Glutamatergic neuron (in vitro differentiated cells): ENCODE measurements around the gene EEF2. TPM values are rescaled to one million over a fixed set of nuclear protein-coding genes. Genes with fewer than 3 reads are reported as not detected.

Source experiments
- DNase-seq: peaks from one replicate; pipeline ENCODE4 v3.0.0; 2022
- H3K27ac Mint-ChIP-seq: one replicate; pipeline ENCODE4 v1.8.0; 2020; ENCODE audit warnings: mild to moderate bottlenecking, mixed read lengths, inconsistent platforms; ENCODE audit not compliant: unreplicated experiment
- H3K27me3 Mint-ChIP-seq: one replicate; pipeline ENCODE4 v1.8.0; 2020; ENCODE audit warnings: mild to moderate bottlenecking, moderate library complexity, mixed read lengths, inconsistent platforms; ENCODE audit not compliant: unreplicated experiment
- H3K36me3 Mint-ChIP-seq: one replicate; pipeline ENCODE4 v1.8.0; 2020; ENCODE audit warnings: mild to moderate bottlenecking, mixed read lengths, inconsistent platforms; ENCODE audit not compliant: unreplicated experiment
- H3K4me1 Mint-ChIP-seq: one replicate; pipeline ENCODE4 v1.8.0; 2020; ENCODE audit warnings: mild to moderate bottlenecking, low read depth, mixed read lengths, inconsistent platforms; ENCODE audit not compliant: unreplicated experiment
- H3K4me3 Mint-ChIP-seq: one replicate; pipeline ENCODE4 v1.8.0; 2020; ENCODE audit warnings: mild to moderate bottlenecking, mixed read lengths, inconsistent platforms; ENCODE audit not compliant: unreplicated experiment
- H3K9me3 Mint-ChIP-seq: one replicate; pipeline ENCODE4 v1.8.0; 2020; ENCODE audit warnings: mild to moderate bottlenecking, moderate library complexity, mixed read lengths, inconsistent platforms; ENCODE audit not compliant: unreplicated experiment
- total RNA-seq: library from RNA; stranded (reverse); fragmentation: NEBNext Ultra II Directional; extraction: Animal tissue kit (Norgen Biotek cat#: 25700); gene quantifications from one replicate; pipeline ENCODE4 v1.2.1, GENCODE V29; 2021; ENCODE audit not compliant: unreplicated experiment
- TF ChIP-seq, protein P1 (sequence below): fragments of 200-600 bp; sonication (generic); IDR thresholded peaks from one replicate; pipeline ENCODE4 v1.5.0; 2021; ENCODE audit not compliant: partially characterized antibody, unreplicated experiment

The EEF2 gene
- total RNA-seq, 1 donor from 2014 or later: 2,255 TPM

DNA sequence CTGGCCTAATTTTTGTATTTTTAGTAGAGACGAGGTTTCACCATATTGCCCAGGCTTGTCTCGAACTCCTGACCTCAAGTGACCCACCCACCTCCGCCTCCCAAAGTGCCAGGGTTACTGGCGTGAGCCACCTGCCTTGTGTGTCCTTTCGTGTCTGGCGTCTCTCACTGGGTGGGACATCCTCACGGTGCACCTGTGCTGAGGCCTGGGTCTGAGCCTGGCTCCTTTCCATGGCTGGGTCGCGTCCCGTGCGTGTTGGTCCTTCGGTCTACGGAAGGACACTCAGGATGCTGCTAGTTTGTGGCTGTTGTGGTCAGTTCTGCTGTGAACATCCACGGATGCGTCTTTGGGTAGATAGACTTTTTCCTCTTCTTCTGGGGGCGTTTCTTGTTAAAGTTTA lies 41.9 kb upstream of the EEF2 start:
- no peaks in the 10 kb centered on the region for H3K36me3 Mint-ChIP-seq
- H3K27ac Mint-ChIP-seq: peak overlapping the region; percentile 72
- TF ChIP-seq, protein P1, sequence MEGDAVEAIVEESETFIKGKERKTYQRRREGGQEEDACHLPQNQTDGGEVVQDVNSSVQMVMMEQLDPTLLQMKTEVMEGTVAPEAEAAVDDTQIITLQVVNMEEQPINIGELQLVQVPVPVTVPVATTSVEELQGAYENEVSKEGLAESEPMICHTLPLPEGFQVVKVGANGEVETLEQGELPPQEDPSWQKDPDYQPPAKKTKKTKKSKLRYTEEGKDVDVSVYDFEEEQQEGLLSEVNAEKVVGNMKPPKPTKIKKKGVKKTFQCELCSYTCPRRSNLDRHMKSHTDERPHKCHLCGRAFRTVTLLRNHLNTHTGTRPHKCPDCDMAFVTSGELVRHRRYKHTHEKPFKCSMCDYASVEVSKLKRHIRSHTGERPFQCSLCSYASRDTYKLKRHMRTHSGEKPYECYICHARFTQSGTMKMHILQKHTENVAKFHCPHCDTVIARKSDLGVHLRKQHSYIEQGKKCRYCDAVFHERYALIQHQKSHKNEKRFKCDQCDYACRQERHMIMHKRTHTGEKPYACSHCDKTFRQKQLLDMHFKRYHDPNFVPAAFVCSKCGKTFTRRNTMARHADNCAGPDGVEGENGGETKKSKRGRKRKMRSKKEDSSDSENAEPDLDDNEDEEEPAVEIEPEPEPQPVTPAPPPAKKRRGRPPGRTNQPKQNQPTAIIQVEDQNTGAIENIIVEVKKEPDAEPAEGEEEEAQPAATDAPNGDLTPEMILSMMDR: no peak
- H3K9me3 Mint-ChIP-seq: peaks cover 2% of the 10 kb centered on the region
- H3K4me1 Mint-ChIP-seq: no peaks in the 10 kb centered on the region
- H3K27me3 Mint-ChIP-seq: peaks cover 6% of the 10 kb centered on the region
- no peak overlapping the region for H3K4me3 Mint-ChIP-seq
- DNase-seq: no peak

DNA sequence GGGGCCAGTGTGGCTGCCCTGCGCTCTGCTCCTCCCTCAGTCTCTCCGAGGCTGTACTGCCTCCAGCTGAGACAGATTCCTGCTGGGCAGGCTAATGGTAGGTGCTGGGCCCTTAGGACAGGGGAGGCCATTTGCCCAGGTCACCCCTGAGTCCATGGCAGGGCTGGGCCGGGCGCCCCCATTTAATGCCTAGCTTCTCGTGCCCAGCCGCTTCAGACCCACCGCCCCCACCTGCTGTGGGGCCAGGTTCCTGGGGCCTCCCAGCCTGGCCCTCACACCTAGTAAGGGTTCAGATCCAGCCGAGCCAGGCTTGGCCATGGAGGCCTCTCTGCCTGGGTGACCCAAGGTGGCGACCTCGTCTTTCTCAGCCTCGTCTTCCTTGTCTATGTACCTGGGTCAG lies 40.1 kb upstream of the EEF2 start:
- Mint-ChIP-seq H3K9me3 (peaks cover under 1% of the 10 kb centered on the region), H3K36me3 (no peaks in the 10 kb centered on the region), H3K27me3 (peaks cover 2% of the 10 kb centered on the region), H3K4me1 (peaks cover 1% of the 10 kb centered on the region), H3K4me3 (no peak overlapping the region), H3K27ac (no peak overlapping the region)
- TF ChIP-seq, protein P1: no peak
- no peak for DNase-seq

- Mint-ChIP-seq H3K4me3 (no peak overlapping the region), H3K36me3 (no peaks in the 10 kb centered on the region), H3K9me3 (peaks cover 2% of the 10 kb centered on the region), H3K27ac (no peak overlapping the region), H3K27me3 (peaks cover 2% of the 10 kb centered on the region), H3K4me1 (peaks cover 4% of the 10 kb centered on the region)
- no peak for DNase-seq
- TF ChIP-seq, protein P1: no peak
Measured at GRCh38 chr19:4023600-4024398, 38.5 kb upstream of the EEF2 start.

GRCh38 chr19:4019578-4019977 lies 34.3 kb upstream of the EEF2 start:
- H3K27me3 Mint-ChIP-seq: peaks cover 4% of the 10 kb centered on the region
- TF ChIP-seq, protein P1: no peak
- no peak overlapping the region for H3K4me3 Mint-ChIP-seq
- no peaks in the 10 kb centered on the region for H3K36me3 Mint-ChIP-seq
- DNase-seq: no peak
- H3K4me1 Mint-ChIP-seq: peaks cover 9% of the 10 kb centered on the region
- H3K9me3 Mint-ChIP-seq: peaks cover 2% of the 10 kb centered on the region
- no peak overlapping the region for H3K27ac Mint-ChIP-seq

DNA sequence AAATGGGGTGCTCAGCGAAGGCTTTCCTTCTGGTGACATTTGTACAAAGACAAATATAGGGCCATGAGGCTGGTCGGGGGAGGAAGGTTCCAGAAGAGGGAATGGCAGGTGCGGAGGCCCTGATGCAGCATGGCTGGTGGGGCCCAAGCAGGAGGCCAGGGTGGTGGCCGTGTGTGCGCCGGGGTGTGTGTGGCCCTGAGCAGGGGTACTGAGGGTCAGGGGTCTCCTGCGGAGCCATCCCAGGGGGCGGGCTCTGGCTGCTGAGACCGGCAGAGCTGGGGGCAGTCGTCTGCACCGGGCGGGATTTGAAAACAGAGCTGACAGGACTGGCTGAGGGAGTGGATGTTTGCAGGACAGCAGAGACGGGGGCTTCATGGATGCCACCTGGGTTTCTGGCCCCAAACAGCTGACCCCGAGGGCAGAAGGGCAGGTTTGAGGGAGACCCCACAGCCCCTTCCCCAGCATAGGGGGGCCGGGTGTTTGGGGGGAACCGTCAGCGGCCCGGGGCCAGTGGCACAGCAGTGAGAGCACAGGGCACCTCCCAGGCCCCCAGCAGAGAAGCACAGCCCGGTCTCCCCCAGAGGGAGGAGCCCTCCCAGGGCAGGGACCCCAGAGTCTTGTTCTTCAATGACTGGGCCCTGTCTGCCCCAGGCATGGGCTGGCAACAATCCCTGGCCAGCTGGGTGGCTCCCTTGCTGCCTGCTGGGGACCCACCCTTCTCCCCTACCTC lies 33.7 kb upstream of the EEF2 start:
- H3K4me3 Mint-ChIP-seq: no peak overlapping the region
- H3K27ac Mint-ChIP-seq: peak overlapping the region; percentile 33
- peaks cover 9% of the 10 kb centered on the region for H3K4me1 Mint-ChIP-seq
- H3K9me3 Mint-ChIP-seq: peaks cover 2% of the 10 kb centered on the region
- no peak for DNase-seq
- H3K36me3 Mint-ChIP-seq: no peaks in the 10 kb centered on the region
- TF ChIP-seq, protein P1: no peak
- peaks cover 4% of the 10 kb centered on the region for H3K27me3 Mint-ChIP-seq
